ENCODE results near the gene DNAI7.

DNA sequence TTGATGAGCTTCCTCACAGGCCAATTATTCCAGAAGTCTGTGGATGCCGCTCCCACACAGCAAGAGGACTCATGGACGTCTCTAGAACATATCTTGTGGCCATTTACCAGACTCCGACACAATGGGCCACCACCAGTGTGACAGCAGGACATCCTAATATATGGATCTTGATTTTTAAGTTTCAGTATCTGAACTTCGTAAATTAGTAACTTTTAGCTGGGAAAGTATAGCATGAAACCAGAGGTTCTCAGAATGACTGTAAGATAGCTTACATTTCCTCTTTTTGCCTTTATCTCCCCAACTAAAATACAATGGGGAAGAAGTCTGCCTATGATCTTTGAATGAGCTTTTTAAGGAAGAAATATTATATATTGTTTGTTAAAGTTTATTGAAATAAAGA lies 87.0 kb downstream of the DNAI7 start:
- no peak for TF ChIP-seq JUND (IDR thresholded peaks at IDR 0.05; ENCODE audit: low read length)
- TF ChIP-seq, protein P1, sequence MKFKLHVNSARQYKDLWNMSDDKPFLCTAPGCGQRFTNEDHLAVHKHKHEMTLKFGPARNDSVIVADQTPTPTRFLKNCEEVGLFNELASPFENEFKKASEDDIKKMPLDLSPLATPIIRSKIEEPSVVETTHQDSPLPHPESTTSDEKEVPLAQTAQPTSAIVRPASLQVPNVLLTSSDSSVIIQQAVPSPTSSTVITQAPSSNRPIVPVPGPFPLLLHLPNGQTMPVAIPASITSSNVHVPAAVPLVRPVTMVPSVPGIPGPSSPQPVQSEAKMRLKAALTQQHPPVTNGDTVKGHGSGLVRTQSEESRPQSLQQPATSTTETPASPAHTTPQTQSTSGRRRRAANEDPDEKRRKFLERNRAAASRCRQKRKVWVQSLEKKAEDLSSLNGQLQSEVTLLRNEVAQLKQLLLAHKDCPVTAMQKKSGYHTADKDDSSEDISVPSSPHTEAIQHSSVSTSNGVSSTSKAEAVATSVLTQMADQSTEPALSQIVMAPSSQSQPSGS (IDR thresholded peaks at IDR 0.05; ENCODE audit: low read length) = no peak
